H1 (cell line): Measurements from ENCODE around the gene PCCA. TPM values are rescaled to one million over a fixed set of nuclear protein-coding genes. Genes with fewer than 3 reads are reported as not detected.

Source experiments
- CEBPB ChIP-seq: IDR thresholded peaks from 2 replicates; pipeline ENCODE4 v1.6.1; 2012; ENCODE audit warnings: low read depth, low read length
- EZH2 ChIP-seq: fragments of 200-600 bp; sonication (generic); IDR thresholded peaks from 2 replicates; pipeline ENCODE4 v1.7.1; 2012; ENCODE audit warnings: low read depth, mild to moderate bottlenecking, moderate library complexity, low read length, inconsistent platforms; ENCODE audit not compliant: severe bottlenecking
- NRF1 ChIP-seq: IDR thresholded peaks from 2 replicates; pipeline ENCODE4 v1.6.1; 2011; ENCODE audit warnings: mild to moderate bottlenecking, low read depth, low read length, improper control_type of control experiment
- TAF7 ChIP-seq: optimal IDR thresholded peaks from 2 replicates; pipeline ENCODE3; 2011; ENCODE audit warnings: low read depth, mild to moderate bottlenecking, inconsistent platforms, low read length, moderate library complexity, borderline replicate concordance
- polyA plus RNA-seq, 7 experiments: library from polyadenylated mRNA; depleted of rRNA in 3 of 7; stranded (reverse) in 5 of 7; unstranded in 2 of 7; fragments of >200 nt in 5 of 7; fragments of 200-250 nt in 2 of 7; gene quantifications; 1 replicate in 5 of 7; 2 replicates in 1 of 7; 4 replicates in 1 of 7; pipeline versions ENCODE4 v1.2.1 to v1.2.3, GENCODE V29; 2011 to 2013; ENCODE audit warnings: missing spikeins in 2 of 7, mixed read lengths in 2 of 7
- total RNA-seq: library from RNA; stranded (reverse); fragmentation: NEBNext Ultra II Directional; extraction: Animal tissue kit (Norgen Biotek cat#: 25700); gene quantifications from 2 replicates; pipeline ENCODE4 v1.2.1, GENCODE V29; 2021

PCCA gene
- total and polyA plus RNA-seq, 2 of the 8 experiments (the other 6 are each of a cell fraction or from before 2014, with no cell fraction given) = 18.4 to 49.8 TPM

- no peak for TF ChIP-seq EZH2
- TF ChIP-seq NRF1 = no peak
- no peak for TF ChIP-seq TAF7
- no peak for TF ChIP-seq CEBPB
- TF ChIP-seq, all 59 proteins: peak for 0
Observed at GRCh38 chr13:100382785-100383184, 293.9 kb downstream of the PCCA start (continued).
